DMS114 treated with DMSO at 0.1 percent for 48 hours (cell line): ENCODE data around the gene ACOX1.

ENCODE experiments used
- DNase-seq: peaks from one replicate; lab custom pipeline; 2025; ENCODE audit not compliant: unreplicated experiment; lab: John Stamatoyannopoulos, UW

The ACOX1 gene

DNA sequence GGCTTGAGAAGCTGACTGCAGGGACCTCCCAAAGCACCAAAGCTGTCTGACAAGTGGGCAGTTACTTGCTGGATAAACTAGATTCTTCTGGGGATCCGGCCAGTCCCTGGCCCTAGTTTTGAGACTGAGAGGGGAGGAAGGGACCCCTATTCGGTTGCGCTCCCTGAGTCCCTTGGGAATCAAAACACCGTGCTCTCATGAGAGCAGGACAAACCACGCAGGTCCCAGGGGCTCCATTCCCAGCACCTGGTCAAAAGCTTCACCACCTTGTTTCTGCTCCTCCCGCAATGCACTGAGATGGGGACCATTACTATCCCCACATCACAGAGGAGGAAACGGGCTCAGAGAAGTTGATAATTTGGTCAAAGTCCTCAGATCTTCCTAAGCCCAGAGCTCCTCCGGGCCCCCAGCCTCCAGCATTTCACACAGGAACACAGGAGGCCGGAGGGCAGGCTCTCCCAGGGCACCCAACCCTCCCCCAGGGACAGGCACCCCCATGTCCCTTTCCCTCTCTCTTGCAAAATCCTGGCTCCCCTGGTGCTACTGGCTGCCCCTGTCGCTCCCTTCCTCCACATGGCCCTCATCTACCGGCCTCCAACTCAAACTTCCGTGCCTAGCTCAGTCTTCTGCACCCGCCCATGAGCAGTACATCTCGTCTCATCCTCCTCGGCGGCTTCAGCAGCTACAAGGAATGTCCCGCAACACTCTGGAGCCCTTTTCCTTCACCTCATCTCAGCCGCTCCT lies 85.5 kb downstream of the ACOX1 start:
- no peak for DNase-seq

- DNase-seq: no peak
These were observed 86.3 kb downstream of the ACOX1 start for GRCh38 chr17:75892556-75893224.

- no peak for DNase-seq
These were observed 87.1 kb downstream of the ACOX1 start for GRCh38 chr17:75891605-75892555.
